GM18498 (cell line): ENCODE measurements around the gene DAZAP1.

Experiments used
- ATAC-seq: cut with Tn5 transposase; IDR thresholded peaks from one replicate; pipeline ENCODE4 v1.9.1; 2021; ENCODE audit warnings: mild to moderate bottlenecking, moderate library complexity; ENCODE audit not compliant: unreplicated experiment

Gene DAZAP1

GRCh38 chr19:1377176-1377964, 30.0 kb upstream of the DAZAP1 start:
- ATAC-seq, result no peak

DNA sequence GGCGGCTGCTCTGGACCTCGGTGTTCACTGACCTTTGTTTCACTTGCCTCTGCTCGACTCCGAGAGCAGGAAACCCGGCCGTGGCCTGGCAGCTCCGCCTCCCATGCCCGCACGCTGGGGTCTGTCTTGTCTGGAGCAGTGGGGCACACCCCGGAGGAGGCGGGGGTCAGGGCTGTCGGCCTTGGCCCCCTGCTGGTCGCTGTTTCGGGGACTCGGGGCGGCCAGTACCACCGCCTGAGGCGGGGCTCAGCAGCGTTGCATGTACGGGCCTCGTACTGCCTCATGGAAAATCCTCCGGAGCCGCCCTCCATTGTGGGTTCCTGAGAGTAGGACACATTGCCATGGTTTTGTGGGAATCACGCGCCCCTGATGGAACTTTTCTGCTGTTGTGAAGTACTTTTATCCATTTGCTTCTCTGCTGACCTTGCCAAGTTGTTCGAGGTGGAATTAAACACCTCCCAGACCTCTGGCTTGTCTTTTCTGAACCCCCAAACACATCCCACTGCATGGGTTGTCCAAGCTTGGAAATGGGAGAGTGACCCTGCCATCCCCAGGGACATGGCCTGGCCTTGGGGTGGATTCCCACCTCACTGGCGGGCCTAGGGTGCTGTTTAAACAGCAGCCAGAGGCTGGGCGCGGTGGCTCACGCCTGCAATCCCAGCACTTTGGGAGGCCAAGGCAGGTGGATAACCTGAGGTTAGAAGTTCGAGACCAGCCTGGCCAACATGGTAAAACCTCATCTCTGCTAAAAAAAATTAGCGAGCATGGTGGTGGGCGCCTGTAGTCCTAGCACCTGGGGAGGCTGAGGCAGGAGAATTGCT, 29.2 kb upstream of the DAZAP1 start:
- no peak for ATAC-seq

DNA sequence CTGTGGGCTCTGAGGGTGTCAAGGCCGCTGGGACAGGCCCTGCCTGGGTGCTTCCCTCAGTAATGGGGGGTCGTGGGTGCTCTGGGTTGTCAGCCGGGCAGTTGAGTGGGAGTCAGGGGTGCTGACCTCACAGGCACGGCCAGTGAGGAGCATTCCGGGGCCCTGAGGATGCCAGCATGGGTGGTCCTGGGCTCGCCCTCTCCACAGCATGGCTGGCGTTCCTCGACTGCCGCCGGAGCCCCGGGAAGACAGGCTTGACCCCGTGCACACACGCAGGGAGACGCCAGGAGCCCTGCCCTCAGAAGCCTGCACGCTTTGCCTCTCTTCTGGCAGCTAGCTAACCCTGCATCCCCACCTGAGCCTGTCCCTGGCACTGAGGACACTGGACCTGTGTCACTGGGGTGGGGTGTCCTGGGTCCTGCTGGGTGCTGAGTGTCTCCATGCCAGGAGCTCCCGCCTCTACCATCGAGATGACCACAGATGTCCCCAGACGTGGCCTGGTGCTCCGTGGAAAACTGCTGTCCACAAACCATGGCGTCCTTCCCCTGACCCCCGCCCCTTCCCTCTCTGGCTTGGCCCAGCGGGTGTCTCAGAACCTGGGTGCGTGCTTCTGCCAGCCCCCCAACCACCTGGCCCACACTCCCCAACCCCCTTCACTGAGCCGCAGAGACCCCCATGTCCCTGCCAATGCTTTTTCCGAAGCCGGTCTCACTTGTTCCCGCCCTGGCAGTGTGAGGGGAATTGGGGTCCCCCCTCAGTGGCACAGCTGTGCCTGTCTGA, 28.1 kb upstream of the DAZAP1 start:
- ATAC-seq, result no peak

GRCh38 chr19:1379961-1380489, 27.4 kb upstream of the DAZAP1 start:
- no peak for ATAC-seq

DNA sequence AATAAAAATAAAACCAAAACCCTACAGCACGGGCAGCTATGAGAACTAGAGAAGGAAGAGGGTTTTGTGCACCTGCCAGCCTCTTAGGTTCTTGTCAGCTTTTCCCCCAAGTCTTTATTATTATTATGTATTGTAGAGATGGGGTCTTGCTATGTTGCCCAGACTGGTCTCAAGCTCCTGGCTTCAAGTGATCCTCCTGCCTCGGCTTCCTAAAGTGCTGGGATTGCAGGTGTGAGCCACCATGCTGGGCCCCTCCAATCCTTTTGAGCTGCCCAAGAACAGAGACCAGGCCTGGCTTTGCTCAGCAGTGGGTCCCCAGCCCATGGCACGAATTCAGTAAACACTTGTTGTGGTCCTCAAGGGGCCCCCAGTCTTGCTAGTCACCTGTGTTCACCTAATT, 25.1 kb upstream of the DAZAP1 start:
- ATAC-seq, result no peak

DNA sequence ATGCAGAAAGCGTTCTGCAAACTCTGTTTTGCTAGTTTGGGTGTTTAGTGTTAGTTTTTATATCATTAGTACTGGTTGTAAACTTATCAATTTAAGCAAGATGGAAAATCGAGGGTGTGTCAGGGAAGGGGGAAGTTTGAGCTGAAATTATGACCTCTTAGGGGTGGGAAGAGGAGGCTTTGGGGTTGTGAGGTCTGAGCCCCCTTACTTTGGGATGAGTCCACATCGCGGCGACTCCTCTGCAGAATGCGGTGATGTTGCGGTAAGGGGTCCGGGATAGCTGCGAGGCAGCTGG, 24.4 kb upstream of the DAZAP1 start:
- no peak for ATAC-seq

DNA sequence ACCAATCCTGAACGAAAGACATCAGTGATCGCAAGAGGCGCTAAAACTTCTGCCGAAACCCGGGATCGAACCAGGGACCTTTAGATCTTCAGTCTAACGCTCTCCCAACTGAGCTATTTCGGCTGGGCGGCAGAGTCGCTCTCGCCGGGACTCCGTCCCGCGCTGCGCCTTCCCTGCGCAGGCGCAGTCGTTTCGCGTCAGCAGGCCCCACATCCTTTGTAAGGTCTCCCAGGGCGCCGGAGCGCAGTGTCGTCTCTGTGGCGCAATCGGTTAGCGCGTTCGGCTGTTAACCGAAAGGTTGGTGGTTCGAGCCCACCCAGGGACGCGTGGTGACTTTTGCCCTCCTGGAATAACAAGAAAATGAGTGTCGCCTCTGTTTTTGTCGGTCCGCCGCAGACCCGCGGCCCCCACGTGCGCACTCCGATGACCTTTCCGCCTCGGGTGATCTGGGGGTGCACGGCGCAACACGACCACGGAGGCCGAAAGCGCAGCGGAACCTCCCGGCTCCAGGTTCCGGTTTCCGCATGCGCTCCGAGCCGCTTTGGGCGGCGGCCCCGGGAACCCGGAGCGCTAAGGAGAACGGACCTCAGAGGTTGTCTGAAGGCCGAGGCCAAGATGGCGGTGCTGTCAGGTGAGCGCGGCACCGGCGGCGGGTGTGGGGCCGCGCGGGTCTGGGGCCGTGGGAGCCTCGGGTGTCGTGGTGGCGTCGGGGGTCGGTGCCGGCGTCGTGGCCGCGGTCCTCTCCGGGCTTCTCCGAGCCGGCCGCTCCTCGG, 23.9 kb upstream of the DAZAP1 start, which contains the start of gene NDUFS7:
TSS of gene NDUFS7 (plus strand) at position 596 of the 773 bp plus-strand sequence. CDS start at position 616, 20 bp downstream.
- ATAC-seq, result peak; percentile 77

DNA sequence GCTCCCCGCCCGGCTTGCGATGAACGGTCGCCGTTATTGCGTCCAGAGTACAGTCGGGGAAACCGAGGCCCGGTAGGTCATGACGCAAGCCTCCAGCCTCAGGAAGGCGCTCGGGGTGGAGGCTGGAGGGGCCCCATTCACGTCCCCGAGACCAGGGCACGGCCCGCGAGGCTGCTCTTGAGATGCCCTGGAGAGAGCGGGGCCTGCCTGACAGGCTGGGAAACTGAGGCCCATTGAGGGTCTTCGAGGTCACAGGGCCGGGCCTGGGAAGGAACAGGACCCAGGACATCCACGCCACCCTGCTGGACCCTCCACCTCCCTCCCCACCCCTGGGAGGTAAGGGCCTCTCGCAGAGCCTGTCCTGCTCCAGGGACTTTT, 23.3 kb upstream of the DAZAP1 start:
- peak; percentile 4 for ATAC-seq

DNA sequence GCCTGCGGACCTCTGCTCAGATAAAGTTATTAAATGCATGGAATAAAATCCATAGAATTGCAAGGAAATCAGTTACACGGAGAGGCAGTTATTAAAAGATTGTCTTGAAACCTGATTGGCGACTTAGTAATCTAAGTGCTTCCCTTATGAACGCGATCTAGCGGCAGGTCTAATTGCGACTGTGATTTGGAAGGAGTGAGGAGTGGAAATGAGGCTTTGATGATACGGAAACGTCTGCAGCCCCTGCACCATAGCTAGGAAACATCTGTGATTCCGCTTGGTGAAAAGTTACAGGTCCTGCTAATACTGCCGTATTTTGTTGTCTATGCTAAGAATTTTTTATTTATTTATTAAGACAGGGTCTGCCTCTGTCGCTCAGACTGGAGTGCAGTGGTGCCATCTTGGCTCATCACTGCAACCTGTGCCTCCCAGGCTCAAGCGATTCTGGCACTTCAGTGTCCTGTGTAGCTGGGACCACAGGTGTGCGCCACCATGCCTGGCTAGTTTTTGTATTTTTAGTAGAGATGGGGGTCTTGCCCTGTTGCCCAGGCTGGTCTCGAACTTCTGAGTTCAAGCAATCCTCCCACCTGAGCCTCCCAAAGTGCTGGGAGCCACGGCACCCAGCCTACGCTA, 22.8 kb upstream of the DAZAP1 start:
- ATAC-seq, result no peak

GRCh38 chr19:1385816-1386215, 21.6 kb upstream of the DAZAP1 start:
- no peak for ATAC-seq

DNA sequence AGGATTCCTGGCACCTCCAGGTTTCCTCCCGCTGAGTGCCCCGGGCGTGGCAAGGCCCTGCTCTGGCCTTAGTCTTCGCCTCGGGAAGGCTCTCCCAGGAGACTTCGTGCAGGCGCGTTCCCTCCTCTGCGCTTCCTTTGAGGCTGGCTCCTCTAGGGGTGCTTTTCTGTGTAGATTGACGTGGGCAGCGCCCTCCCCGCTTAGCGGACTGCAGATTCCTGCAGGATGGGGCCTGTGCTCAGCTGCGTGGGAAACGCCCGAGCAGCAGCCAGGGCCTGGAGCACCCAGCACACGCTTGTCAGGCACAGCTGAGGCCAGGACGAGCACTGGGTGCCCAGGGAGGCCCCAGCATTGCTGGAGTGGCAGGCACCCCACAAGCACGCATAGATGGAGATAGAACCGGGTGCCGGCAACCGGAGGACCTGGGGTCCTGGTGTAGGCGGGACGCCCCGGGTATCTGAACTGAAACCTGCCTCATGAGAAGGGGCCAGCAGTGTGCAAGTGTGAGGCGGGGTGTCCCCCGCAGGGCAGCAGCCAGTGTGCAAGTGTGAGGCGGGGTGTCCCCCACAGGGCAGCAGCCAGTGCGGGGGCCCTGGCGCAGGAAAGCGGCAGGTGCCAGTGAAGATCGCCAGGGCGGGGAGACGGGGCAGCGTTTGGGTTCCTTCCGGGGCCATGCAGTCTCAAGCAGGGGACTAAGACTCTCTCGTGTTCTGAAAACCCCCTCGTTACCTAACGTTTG, 20.3 kb upstream of the DAZAP1 start:
- ATAC-seq, result no peak

GRCh38 chr19:1387684-1388636, 19.4 kb upstream of the DAZAP1 start:
- ATAC-seq, result no peak

DNA sequence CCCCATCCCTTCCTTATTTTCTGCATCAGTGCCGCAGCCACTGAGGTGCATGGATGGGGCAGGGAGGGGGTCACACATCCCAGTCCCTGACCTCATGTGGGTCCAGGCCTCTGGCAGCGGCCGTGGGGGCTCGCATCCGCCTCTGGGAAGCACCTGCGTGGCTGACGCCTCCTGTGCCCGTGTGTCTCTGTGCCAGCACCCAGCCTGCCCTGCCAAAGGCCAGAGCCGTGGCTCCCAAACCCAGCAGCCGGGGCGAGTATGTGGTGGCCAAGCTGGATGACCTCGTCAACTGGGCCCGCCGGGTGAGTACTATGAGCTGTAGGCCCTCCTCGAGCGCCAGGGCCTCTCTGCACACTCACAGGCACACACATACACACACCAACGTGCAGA, 18.8 kb upstream of the DAZAP1 start:
- ATAC-seq, result no peak

DNA sequence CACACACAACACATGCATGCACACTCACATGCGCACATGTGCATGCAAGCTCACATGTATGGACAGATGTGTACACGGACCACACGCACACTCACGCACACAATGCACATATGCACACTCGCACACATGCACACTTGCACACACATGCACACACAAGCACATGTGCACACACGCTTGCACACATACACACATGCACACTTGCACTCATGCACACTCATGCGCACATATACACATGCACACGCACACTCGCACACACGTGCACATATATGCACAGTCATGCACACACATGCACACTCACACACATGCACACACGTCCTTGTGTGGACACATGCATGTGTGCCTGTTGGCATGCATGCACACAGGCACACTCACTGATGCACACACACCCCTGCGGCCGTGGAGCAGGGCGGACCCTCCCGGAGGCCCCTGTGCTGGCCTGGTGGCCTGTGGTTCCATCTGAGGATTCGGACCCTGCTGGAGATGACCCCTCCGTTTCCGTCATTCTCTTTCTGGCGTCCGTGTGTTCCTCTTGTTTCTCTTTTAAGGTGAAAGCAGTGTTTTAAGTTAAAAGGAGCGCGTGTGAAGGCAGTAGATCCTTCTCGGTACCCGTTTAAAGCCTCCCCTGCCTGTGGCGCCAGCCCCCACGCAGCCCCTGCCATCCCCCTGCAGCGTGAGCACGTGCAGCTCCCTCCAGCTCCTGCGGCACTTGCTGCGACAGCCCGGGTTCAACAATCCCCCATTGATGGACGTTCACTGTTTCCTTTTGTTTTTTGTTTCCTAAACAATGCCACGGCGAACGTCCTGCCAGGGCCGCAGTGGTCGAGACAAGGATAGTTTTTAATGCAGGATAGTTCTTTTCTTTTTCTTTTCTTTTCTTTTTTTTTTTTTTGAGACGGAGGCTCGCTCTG, 18.1 kb upstream of the DAZAP1 start:
- ATAC-seq, result no peak

GRCh38 chr19:1390890-1391423, 16.4 kb upstream of the DAZAP1 start:
- no peak for ATAC-seq

DNA sequence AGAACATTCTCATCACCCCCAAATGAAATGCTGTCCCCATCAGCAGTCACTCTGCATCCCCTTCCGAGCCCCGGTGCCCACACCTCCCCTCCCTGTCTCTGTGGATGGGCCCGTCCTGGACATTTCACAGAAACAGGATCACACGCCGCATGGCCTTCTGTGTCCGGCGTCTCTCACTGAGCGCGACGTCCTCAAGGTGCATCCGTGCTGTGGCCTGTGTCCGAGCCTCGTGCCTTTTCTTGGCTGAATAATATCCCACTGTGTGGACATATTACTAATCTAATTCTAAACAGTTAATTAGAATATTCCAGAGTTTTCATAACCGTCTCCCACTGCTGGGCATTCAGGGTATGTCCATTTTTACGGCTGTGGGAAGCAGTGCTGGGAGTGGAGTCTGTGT, 15.0 kb upstream of the DAZAP1 start:
- ATAC-seq, result no peak

DNA sequence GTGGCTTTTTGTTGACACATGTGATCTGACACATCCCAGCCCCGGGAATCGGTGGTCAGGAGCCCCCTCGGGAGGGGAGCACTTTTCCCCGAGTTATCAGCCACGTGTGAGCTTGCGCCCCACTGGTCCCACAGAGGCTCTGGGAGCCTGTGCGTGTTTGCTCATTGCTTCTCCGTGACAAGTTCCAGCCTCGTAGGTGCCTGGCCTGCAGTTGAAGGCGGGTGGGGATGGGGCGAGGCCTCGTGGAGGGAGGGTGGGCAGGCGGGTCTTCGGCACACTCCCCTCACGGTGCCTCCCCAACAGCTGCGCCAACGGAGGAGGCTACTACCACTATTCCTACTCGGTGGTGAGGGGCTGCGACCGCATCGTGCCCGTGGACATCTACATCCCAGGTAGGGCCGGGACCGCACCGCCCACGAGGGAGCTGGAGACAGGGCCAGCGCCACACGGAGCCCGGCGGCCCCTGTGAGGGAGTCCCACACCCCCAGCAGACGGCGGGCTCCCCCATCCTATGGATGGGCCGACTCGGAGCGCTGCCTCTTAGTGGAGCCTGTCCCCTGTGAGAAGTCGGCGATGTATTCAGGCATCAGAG, 14.4 kb upstream of the DAZAP1 start:
- ATAC-seq, result no peak
